K562 (cell line): Measurements from ENCODE around the gene ANAPC16. TPM values are rescaled to one million over a fixed set of nuclear protein-coding genes. Genes with fewer than 3 reads are reported as not detected.

Experiments used
- ARHGAP35 ChIP-seq: fragments of 450-650 bp; IDR thresholded peaks from 2 replicates; pipeline ENCODE4 v1.6.1; 2018; ENCODE audit not compliant: partially characterized antibody
- CBFA2T2 ChIP-seq: fragments of 450-650 bp; conservative IDR thresholded peaks from 2 replicates; pipeline ENCODE4 v1.6.1; 2017; ENCODE audit warnings: mild to moderate bottlenecking
- CC2D1A ChIP-seq: fragments of 450-650 bp; IDR thresholded peaks from 2 replicates; pipeline ENCODE4 v1.6.1; 2017; ENCODE audit warnings: mild to moderate bottlenecking
- CHD2 ChIP-seq: IDR thresholded peaks from 2 replicates; pipeline ENCODE4 v1.6.1; 2011; ENCODE audit warnings: low read depth, low read length
- FUS ChIP-seq: fragments of 200-400 bp; formaldehyde crosslinking; optimal IDR thresholded peaks from 2 replicates; pipeline ENCODE3; 2017; ENCODE audit warnings: low read depth, low read length
- GATA2 ChIP-seq: sonication (generic); formaldehyde crosslinking; IDR thresholded peaks from 2 replicates; pipeline ENCODE4 v1.4.0; 2020; ENCODE audit warnings: mild to moderate bottlenecking, missing genetic modification reagents
- HOMEZ ChIP-seq: fragments of 250-450 bp; sonication (Bioruptor Pico); IDR thresholded peaks from 2 replicates; pipeline ENCODE4 v1.4.0; 2020; ENCODE audit warnings: mild to moderate bottlenecking, moderate library complexity
- PHB2 ChIP-seq: fragments of 450-650 bp; IDR thresholded peaks from 2 replicates; pipeline ENCODE4 v1.6.1; 2017; ENCODE audit warnings: low read depth
- PYGO2 ChIP-seq: fragments of 450-650 bp; IDR thresholded peaks from 2 replicates; pipeline ENCODE4 v1.6.1; 2016; ENCODE audit warnings: mild to moderate bottlenecking, missing genetic modification characterization, moderate library complexity, missing compliant biosample characterization
- RBM17 ChIP-seq: fragments of 200-400 bp; formaldehyde crosslinking; IDR thresholded peaks from 2 replicates; pipeline ENCODE4 v1.6.1; 2017; ENCODE audit warnings: low read depth, mild to moderate bottlenecking, low read length, borderline replicate concordance
- SAFB ChIP-seq: fragments of 200-400 bp; formaldehyde crosslinking; IDR thresholded peaks from 2 replicates; pipeline ENCODE4 v1.6.1; 2017; ENCODE audit warnings: low read depth, low read length, borderline replicate concordance
- TCF3 ChIP-seq: sonication (generic); formaldehyde crosslinking; IDR thresholded peaks from 2 replicates; pipeline ENCODE4 v1.4.0; 2020; ENCODE audit warnings: mild to moderate bottlenecking, missing genetic modification reagents
- TCF7 ChIP-seq: sonication (generic); IDR thresholded peaks from 2 replicates; pipeline ENCODE4 v1.6.1; 2016; ENCODE audit warnings: antibody characterized with exemption, borderline replicate concordance
- U2AF2 ChIP-seq: fragments of 200-400 bp; formaldehyde crosslinking; optimal IDR thresholded peaks from 2 replicates; pipeline ENCODE3; 2017; ENCODE audit warnings: low read depth, mild to moderate bottlenecking, low read length
- ZBTB5 ChIP-seq: fragments of 450-650 bp; IDR thresholded peaks from 2 replicates; pipeline ENCODE4 v1.6.1; 2017; ENCODE audit warnings: antibody characterized with exemption
- polyA plus RNA-seq, 8 experiments: library from polyadenylated mRNA; depleted of rRNA in 4 of 8; stranded (reverse) in 5 of 8; unstranded in 3 of 8; fragments of >200 nt; fragmentation: Nextera tagmentation in 2 of 8; fragmentation: Illumina TruSeq in 1 of 8; extraction: Ambion mirVana in 2 of 8; extraction: Trizol in 1 of 8; gene quantifications; 2 replicates each; pipeline versions ENCODE4 v1.2.1 to v1.2.3, GENCODE V29; 2011 to 2014; ENCODE audit warnings: inconsistent platforms in 1 of 8, missing spikeins in 1 of 8
- total RNA-seq, 7 experiments: library from RNA; depleted of rRNA in 6 of 7; stranded (reverse); fragments of >200 nt in 6 of 7; fragmentation: Illumina TruSeq in 2 of 7; extraction: Trizol in 2 of 7; gene quantifications; 2 replicates each; pipeline versions ENCODE4 v1.2.1 to v1.2.3, GENCODE V29; 2011 to 2021; ENCODE audit warnings: low replicate concordance in 1 of 7
- TF ChIP-seq, protein P1 (sequence below): fragments of 450-650 bp; IDR thresholded peaks from 2 replicates; pipeline ENCODE4 v1.7.1; 2018; ENCODE audit warnings: mild to moderate bottlenecking, low read depth; ENCODE audit not compliant: partially characterized antibody
- TF ChIP-seq, protein P2 (sequence below), 2 experiments: fragments of 450-650 bp; IDR thresholded peaks; 2 replicates each; pipeline ENCODE4 v1.6.1; 2016
- TF ChIP-seq, protein P3 (sequence below), 2 experiments: IDR thresholded peaks; 2 replicates each; pipeline ENCODE4 v1.6.1; 2011; ENCODE audit warnings: borderline replicate concordance in 1 of 2, control low read depth in 1 of 2, low read depth in 1 of 2, low read length in 1 of 2, mild to moderate bottlenecking in 1 of 2, mixed read lengths in 1 of 2, moderate library complexity in 1 of 2; ENCODE audit not compliant: insufficient read depth in 1 of 2, insufficient read length in 1 of 2, poor library complexity in 1 of 2, severe bottlenecking in 1 of 2; ENCODE audit errors: extremely low read depth in 1 of 2

Gene ANAPC16
- total and polyA plus RNA-seq, 9 of the 15 experiments (the other 6 are each of a cell fraction or from before 2014, with no cell fraction given) = 42.6 to 208 (median 108) TPM

DNA sequence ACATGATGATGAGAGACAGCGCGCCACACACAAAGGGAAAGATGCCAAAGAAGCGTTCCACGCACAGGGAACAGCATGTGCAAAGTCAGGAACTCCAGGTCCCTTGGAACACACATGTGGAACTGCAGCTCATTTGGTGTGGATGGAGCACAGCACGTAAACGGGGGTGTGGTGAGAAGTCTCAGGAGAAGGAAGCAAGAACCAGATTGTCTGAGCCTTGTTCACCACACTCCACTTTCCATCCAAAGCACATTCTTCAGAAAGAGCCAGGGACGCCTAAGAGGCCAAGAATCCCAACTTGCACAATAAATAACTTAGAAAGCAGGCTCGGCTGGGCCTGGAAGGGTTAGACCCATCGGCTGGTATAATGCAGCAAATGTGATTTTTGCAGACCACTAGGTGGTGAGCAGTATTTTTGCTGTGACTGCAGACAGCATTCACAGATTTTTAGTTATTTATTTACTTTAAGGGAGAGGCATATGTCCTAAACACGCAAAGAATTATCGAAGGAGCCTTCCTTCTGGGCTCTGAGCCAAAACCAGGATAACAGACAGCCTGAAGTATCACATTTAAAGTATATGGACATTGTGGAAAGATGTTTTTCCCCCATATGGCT, 28.1 kb downstream of the ANAPC16 start (continued):
- TF ChIP-seq, protein P1, sequence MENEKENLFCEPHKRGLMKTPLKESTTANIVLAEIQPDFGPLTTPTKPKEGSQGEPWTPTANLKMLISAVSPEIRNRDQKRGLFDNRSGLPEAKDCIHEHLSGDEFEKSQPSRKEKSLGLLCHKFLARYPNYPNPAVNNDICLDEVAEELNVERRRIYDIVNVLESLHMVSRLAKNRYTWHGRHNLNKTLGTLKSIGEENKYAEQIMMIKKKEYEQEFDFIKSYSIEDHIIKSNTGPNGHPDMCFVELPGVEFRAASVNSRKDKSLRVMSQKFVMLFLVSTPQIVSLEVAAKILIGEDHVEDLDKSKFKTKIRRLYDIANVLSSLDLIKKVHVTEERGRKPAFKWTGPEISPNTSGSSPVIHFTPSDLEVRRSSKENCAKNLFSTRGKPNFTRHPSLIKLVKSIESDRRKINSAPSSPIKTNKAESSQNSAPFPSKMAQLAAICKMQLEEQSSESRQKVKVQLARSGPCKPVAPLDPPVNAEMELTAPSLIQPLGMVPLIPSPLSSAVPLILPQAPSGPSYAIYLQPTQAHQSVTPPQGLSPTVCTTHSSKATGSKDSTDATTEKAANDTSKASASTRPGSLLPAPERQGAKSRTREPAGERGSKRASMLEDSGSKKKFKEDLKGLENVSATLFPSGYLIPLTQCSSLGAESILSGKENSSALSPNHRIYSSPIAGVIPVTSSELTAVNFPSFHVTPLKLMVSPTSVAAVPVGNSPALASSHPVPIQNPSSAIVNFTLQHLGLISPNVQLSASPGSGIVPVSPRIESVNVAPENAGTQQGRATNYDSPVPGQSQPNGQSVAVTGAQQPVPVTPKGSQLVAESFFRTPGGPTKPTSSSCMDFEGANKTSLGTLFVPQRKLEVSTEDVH = no peak
- no peak for TF ChIP-seq PHB2
- TF ChIP-seq PYGO2 (tag) = no peak
- TF ChIP-seq, protein P2, sequence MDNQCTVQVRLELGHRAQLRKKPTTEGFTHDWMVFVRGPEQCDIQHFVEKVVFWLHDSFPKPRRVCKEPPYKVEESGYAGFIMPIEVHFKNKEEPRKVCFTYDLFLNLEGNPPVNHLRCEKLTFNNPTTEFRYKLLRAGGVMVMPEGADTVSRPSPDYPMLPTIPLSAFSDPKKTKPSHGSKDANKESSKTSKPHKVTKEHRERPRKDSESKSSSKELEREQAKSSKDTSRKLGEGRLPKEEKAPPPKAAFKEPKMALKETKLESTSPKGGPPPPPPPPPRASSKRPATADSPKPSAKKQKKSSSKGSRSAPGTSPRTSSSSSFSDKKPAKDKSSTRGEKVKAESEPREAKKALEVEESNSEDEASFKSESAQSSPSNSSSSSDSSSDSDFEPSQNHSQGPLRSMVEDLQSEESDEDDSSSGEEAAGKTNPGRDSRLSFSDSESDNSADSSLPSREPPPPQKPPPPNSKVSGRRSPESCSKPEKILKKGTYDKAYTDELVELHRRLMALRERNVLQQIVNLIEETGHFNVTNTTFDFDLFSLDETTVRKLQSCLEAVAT (IDR thresholded peaks at IDR 0.05) = no peak
- peak; percentile 26 for TF ChIP-seq CBFA2T2
- TF ChIP-seq, protein P3, sequence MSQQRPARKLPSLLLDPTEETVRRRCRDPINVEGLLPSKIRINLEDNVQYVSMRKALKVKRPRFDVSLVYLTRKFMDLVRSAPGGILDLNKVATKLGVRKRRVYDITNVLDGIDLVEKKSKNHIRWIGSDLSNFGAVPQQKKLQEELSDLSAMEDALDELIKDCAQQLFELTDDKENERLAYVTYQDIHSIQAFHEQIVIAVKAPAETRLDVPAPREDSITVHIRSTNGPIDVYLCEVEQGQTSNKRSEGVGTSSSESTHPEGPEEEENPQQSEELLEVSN (IDR thresholded peaks at IDR 0.05; ENCODE audit: borderline replicate concordance in 1 of 2, extremely low read depth in 1 of 2, insufficient read depth in 1 of 2, insufficient read length in 1 of 2, low read depth in 1 of 2, low read length in 1 of 2, poor library complexity in 1 of 2, severe bottlenecking in 1 of 2) = no peak
- no peak for TF ChIP-seq SAFB
- peak; percentile 62; the same call in 1 of the 2 replicates for TF ChIP-seq TCF3
- no peak for TF ChIP-seq GATA2 (CRISPR knock-in tag)
- TF ChIP-seq HOMEZ (CRISPR knock-in tag) = no peak
- no peak for TF ChIP-seq FUS
- TF ChIP-seq CC2D1A = no peak
- TF ChIP-seq U2AF2 = no peak
- no peak for TF ChIP-seq TCF7
- no peak for TF ChIP-seq RBM17
- no peak for TF ChIP-seq ZBTB5
- no peak for TF ChIP-seq ARHGAP35
- no peak for TF ChIP-seq CHD2
